HG02973 (cell line): ENCODE data around the gene EEFSEC.

Source experiments
- ATAC-seq: cut with Tn5 transposase; IDR thresholded peaks from one replicate; pipeline ENCODE4 v1.9.1; 2021; ENCODE audit warnings: moderate library complexity; ENCODE audit not compliant: unreplicated experiment

The EEFSEC gene

GRCh38 chr3:128214056-128214455, 60.8 kb downstream of the EEFSEC start:
- ATAC-seq = no peak

GRCh38 chr3:128215290-128215689, 62.0 kb downstream of the EEFSEC start:
- ATAC-seq = no peak

GRCh38 chr3:128215800-128216495, 62.7 kb downstream of the EEFSEC start:
- ATAC-seq = no peak

GRCh38 chr3:128217702-128218547, 64.6 kb downstream of the EEFSEC start:
- ATAC-seq = no peak

GRCh38 chr3:128218548-128219257, 65.4 kb downstream of the EEFSEC start:
- ATAC-seq = no peak

- no peak for ATAC-seq
These were observed 68.0 kb downstream of the EEFSEC start for GRCh38 chr3:128221328-128221727.

GRCh38 chr3:128222796-128223385, 69.6 kb downstream of the EEFSEC start:
- ATAC-seq = no peak

- no peak for ATAC-seq
These were observed 73.0 kb downstream of the EEFSEC start for GRCh38 chr3:128226186-128226725.

GRCh38 chr3:128226795-128227395, 73.6 kb downstream of the EEFSEC start:
- ATAC-seq = no peak

GRCh38 chr3:128227507-128227906, 74.2 kb downstream of the EEFSEC start:
- no peak for ATAC-seq

- no peak for ATAC-seq
These were observed 75.2 kb downstream of the EEFSEC start for GRCh38 chr3:128228366-128228910.

GRCh38 chr3:128229106-128229857, 76.0 kb downstream of the EEFSEC start:
- ATAC-seq = no peak

- ATAC-seq = no peak
These were observed 78.3 kb downstream of the EEFSEC start for GRCh38 chr3:128231606-128232005.

GRCh38 chr3:128232376-128233178, 79.3 kb downstream of the EEFSEC start:
- no peak for ATAC-seq

GRCh38 chr3:128235207-128235926, 82.1 kb downstream of the EEFSEC start:
- ATAC-seq = no peak

- ATAC-seq = no peak
These were observed 83.4 kb downstream of the EEFSEC start for GRCh38 chr3:128236657-128237056.

GRCh38 chr3:128237348-128238183, 84.3 kb downstream of the EEFSEC start:
- ATAC-seq = no peak
